ENCODE data around the gene PCNX2.

DNA sequence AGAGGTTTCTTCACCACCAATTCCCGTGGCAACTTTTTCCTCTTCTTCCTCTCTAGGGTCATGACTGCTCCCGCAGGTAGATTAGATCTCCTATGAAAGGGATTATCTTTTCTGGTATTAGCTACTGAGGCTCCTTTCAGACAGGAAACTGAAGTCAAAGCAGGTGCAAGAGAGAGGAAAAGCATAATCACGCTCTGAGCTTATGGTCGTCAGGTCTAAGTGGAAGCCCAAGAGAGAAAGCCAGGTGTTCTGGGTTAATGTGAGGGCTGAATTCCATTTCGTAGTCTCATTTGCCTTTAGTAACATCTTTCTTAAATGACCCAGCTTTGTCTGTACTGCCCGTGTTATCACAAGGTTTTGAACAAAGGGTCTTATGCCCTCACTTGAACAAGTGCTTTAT lies 23.7 kb upstream of the PCNX2 start:
- TF ChIP-seq, protein P1, sequence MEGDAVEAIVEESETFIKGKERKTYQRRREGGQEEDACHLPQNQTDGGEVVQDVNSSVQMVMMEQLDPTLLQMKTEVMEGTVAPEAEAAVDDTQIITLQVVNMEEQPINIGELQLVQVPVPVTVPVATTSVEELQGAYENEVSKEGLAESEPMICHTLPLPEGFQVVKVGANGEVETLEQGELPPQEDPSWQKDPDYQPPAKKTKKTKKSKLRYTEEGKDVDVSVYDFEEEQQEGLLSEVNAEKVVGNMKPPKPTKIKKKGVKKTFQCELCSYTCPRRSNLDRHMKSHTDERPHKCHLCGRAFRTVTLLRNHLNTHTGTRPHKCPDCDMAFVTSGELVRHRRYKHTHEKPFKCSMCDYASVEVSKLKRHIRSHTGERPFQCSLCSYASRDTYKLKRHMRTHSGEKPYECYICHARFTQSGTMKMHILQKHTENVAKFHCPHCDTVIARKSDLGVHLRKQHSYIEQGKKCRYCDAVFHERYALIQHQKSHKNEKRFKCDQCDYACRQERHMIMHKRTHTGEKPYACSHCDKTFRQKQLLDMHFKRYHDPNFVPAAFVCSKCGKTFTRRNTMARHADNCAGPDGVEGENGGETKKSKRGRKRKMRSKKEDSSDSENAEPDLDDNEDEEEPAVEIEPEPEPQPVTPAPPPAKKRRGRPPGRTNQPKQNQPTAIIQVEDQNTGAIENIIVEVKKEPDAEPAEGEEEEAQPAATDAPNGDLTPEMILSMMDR (IDR thresholded peaks at IDR 0.05), result no peak
- no peak for TF ChIP-seq EZH2 (IDR thresholded peaks at IDR 0.05; ENCODE audit: borderline replicate concordance, insufficient read depth, low read depth, low read length, poor library complexity, severe bottlenecking)

Data from B cell (primary cell).